Thymus (tissue), 11 donors: ENCODE results near the gene HSP90B1. TPM values are rescaled to one million over a fixed set of nuclear protein-coding genes. Genes with fewer than 3 reads are reported as not detected.

Experiments
- DNase-seq, 9 donors: peaks; one replicate each; pipeline ENCODE4 v3.0.0-alpha.2; 2013; ENCODE audit warnings: low spot score in 9 of 9, low read depth in 6 of 9, missing footprints in 1 of 9
- H3K27ac ChIP-seq, 2 donors: one replicate each; pipeline ENCODE4 v1.5.1; 2013; ENCODE audit warnings: control low read depth in 1 of 2, low read depth in 1 of 2, low read length in 1 of 2, mild to moderate bottlenecking in 1 of 2, moderate library complexity in 1 of 2
- H3K27me3 ChIP-seq, 2 donors: one replicate each; pipeline ENCODE4 v1.5.1; 2013; ENCODE audit warnings: low read length in 1 of 2; ENCODE audit not compliant: control insufficient read depth in 2 of 2, insufficient read depth in 1 of 2
- H3K36me3 ChIP-seq, 2 donors: one replicate each; pipeline ENCODE4 v1.5.1; 2013; ENCODE audit warnings: low read length in 1 of 2, mild to moderate bottlenecking in 1 of 2, moderate library complexity in 1 of 2; ENCODE audit not compliant: control insufficient read depth in 2 of 2, insufficient read depth in 2 of 2
- H3K4me1 ChIP-seq, 2 donors: one replicate each; pipeline ENCODE4 v1.5.1; 2013; ENCODE audit warnings: low read length in 2 of 2; ENCODE audit not compliant: control insufficient read depth in 2 of 2, insufficient read depth in 2 of 2
- H3K4me3 ChIP-seq, 2 donors: one replicate each; pipeline ENCODE4 v1.5.1; 2013; ENCODE audit warnings: low read length in 2 of 2, control low read depth in 1 of 2, mild to moderate bottlenecking in 1 of 2
- H3K9me3 ChIP-seq, 2 donors: one replicate each; pipeline ENCODE4 v1.5.1; 2013; ENCODE audit warnings: low read length in 1 of 2, mild to moderate bottlenecking in 1 of 2; ENCODE audit not compliant: control insufficient read depth in 2 of 2, insufficient read depth in 1 of 2
- WGBS: extraction: QIAGEN DNeasy Blood & Tissue Kit; methylation state at CpG from one replicate; pipeline ENCODE4 v1.1.7; 2013; 5-methylcytosine and 5-hydroxymethylcytosine counted together
- polyA plus RNA-seq: library from polyadenylated mRNA; stranded (reverse); fragments of 200-250 nt; gene quantifications from one replicate; pipeline ENCODE4 v1.2.3, GENCODE V29; 2013
- total RNA-seq: library from RNA; stranded (reverse); fragments of 120-200 nt; gene quantifications from one replicate; pipeline ENCODE4 v1.2.4, GENCODE V29; 2013
- donor health status: healthy.

The HSP90B1 gene
- total and polyA plus RNA-seq, 2 donors = 309 to 467 TPM

- Histone ChIP-seq H3K27ac (no peak overlapping the region), H3K4me3 (no peak overlapping the region), H3K27me3 (no peaks in the 10 kb centered on the region), H3K36me3 (peaks cover 21 to 42% of the 10 kb centered on the region in 2 donors), H3K4me1 (no peaks in the 10 kb centered on the region), H3K9me3 (no peaks in the 10 kb centered on the region)
- 95% methylated on average over 2 of the region's 2 CpGs for WGBS
- DNase-seq = no peak
Measured at GRCh38 chr12:103975368-103975767, 45.2 kb downstream of the HSP90B1 start.

GRCh38 chr12:103978384-103978982 is 48.3 kb downstream of the HSP90B1 start:
- no peaks in the 10 kb centered on the region for H3K27me3 ChIP-seq
- H3K4me3 ChIP-seq = no peak overlapping the region
- H3K27ac ChIP-seq = no peak overlapping the region
- no peaks in the 10 kb centered on the region for H3K9me3 ChIP-seq
- DNase-seq = no peak
- 96% methylated on average over 4 of the region's 4 CpGs for WGBS
- H3K4me1 ChIP-seq = no peaks in the 10 kb centered on the region
- peaks cover 28 to 56% of the 10 kb centered on the region in 2 donors for H3K36me3 ChIP-seq

- peaks cover 17 to 49% of the 10 kb centered on the region in 2 donors for H3K36me3 ChIP-seq
- H3K27ac ChIP-seq = no peak overlapping the region
- no peaks in the 10 kb centered on the region for H3K9me3 ChIP-seq
- H3K4me1 ChIP-seq = no peaks in the 10 kb centered on the region
- no peak overlapping the region for H3K4me3 ChIP-seq
- no peaks in the 10 kb centered on the region for H3K27me3 ChIP-seq
- no peak for DNase-seq
- WGBS = 98% methylated on average over 2 of the region's 2 CpGs
Measured at GRCh38 chr12:103986829-103987228, 56.6 kb downstream of the HSP90B1 start.

GRCh38 chr12:103994235-103994634 is 64.0 kb downstream of the HSP90B1 start:
- H3K36me3 ChIP-seq = peaks cover 0 to 6% of the 10 kb centered on the region in 2 donors

GRCh38 chr12:103996595-103996994 is 66.4 kb downstream of the HSP90B1 start:
- H3K27ac ChIP-seq = no peak overlapping the region
- no peaks in the 10 kb centered on the region for H3K27me3 ChIP-seq
- DNase-seq = no peak
- H3K4me3 ChIP-seq = no peak overlapping the region
- H3K4me1 ChIP-seq = peaks cover 0 to 4% of the 10 kb centered on the region in 2 donors
- no peaks in the 10 kb centered on the region for H3K36me3 ChIP-seq
- 95% methylated on average over 5 of the region's 5 CpGs for WGBS
- no peaks in the 10 kb centered on the region for H3K9me3 ChIP-seq

More at GRCh38 chr12:103994235-103994634, 64.0 kb downstream of the HSP90B1 start:
- H3K27me3 ChIP-seq = no peaks in the 10 kb centered on the region
- H3K27ac ChIP-seq = no peak overlapping the region
- WGBS = 99% methylated on average over 4 of the region's 4 CpGs
- H3K4me3 ChIP-seq = no peak overlapping the region
- peaks cover 0 to 4% of the 10 kb centered on the region in 2 donors for H3K4me1 ChIP-seq
- DNase-seq = no peak
- H3K9me3 ChIP-seq = no peaks in the 10 kb centered on the region

- Histone ChIP-seq H3K36me3 (no peaks in the 10 kb centered on the region), H3K4me1 (peaks cover 0 to 4% of the 10 kb centered on the region in 2 donors), H3K9me3 (no peaks in the 10 kb centered on the region), H3K27me3 (no peaks in the 10 kb centered on the region), H3K4me3 (no peak overlapping the region), H3K27ac (no peak overlapping the region)
- WGBS = 95% methylated on average over 16 of the region's 16 CpGs
- no peak for DNase-seq
Measured at GRCh38 chr12:103997286-103997900, 67.2 kb downstream of the HSP90B1 start.

Other genes starting within 250 kb of the HSP90B1 start
- 1.6 TPM for gene NT5DC3, start 89.2 kb upstream of the HSP90B1 start, total RNA-seq
- gene NT5DC3, start 89.2 kb upstream of the HSP90B1 start, polyA plus RNA-seq = 2.1 TPM
- 50.9 TPM for gene TDG, start 35.5 kb downstream of the HSP90B1 start, total RNA-seq
- 26.9 TPM for gene TDG, start 35.5 kb downstream of the HSP90B1 start, polyA plus RNA-seq
- gene GLT8D2, start 119.8 kb downstream of the HSP90B1 start, total RNA-seq = 1.4 TPM
- gene GLT8D2, start 119.8 kb downstream of the HSP90B1 start, polyA plus RNA-seq = 2.4 TPM
- 13.8 TPM for gene HCFC2, start 134.1 kb downstream of the HSP90B1 start, total RNA-seq
- gene HCFC2, start 134.1 kb downstream of the HSP90B1 start, polyA plus RNA-seq = 13.9 TPM
- 55.1 TPM for gene NFYB, start 207.8 kb downstream of the HSP90B1 start, total RNA-seq
- 37.1 TPM for gene NFYB, start 207.8 kb downstream of the HSP90B1 start, polyA plus RNA-seq